ENCODE measurements around the gene ECPAS.

DNA sequence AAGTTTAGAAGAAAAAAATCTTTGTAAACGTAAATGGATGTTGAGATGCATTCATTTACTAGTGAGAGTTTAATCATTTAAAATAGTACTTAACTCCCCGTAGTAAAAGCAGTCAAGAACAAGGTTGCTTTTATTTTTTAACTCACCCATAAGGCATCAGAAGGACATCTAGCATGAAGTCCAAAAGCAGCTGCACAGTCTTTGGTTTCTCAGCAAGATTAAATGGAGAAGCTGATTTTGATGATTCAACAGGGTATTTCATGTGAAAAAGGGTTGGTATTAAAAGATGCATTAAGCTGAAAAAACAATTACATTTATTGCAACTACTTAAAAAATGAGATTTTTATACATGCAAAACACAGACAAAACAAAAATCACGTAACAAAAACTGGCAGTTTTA is 44.0 kb downstream of the ECPAS start:
- TF ChIP-seq EZH2 (IDR thresholded peaks at IDR 0.05; ENCODE audit: insufficient read depth, poor library complexity, severe bottlenecking): no peak
- no peak for TF ChIP-seq EZH2phosphoT487 (IDR thresholded peaks at IDR 0.05; ENCODE audit: insufficient read depth, low read depth)
